AG09319 (cell line): ENCODE measurements around the gene TBC1D2B.

Experiments
- DNase-seq: peaks from one replicate; pipeline ENCODE4 v3.0.0-alpha.2; 2010; ENCODE audit warnings: low read depth; ENCODE audit errors: extremely low read depth
- CTCF ChIP-seq: IDR thresholded peaks from 2 replicates; pipeline ENCODE4 v1.5.1; 2011; ENCODE audit warnings: low read depth, mild to moderate bottlenecking, inconsistent platforms, low read length, moderate library complexity

TBC1D2B gene

GRCh38 chr15:78064544-78064943, 13.0 kb downstream of the TBC1D2B start:
- DNase-seq = no peak
- no peak for TF ChIP-seq CTCF

- DNase-seq = no peak
These were observed 13.5 kb downstream of the TBC1D2B start for GRCh38 chr15:78063970-78064385.

GRCh38 chr15:78063217-78063616, 14.3 kb downstream of the TBC1D2B start:
- DNase-seq = no peak
- no peak for TF ChIP-seq CTCF

More at GRCh38 chr15:78063970-78064385, 13.5 kb downstream of the TBC1D2B start:
- TF ChIP-seq CTCF = no peak

- no peak for DNase-seq
These were observed 15.5 kb downstream of the TBC1D2B start for GRCh38 chr15:78061963-78062427.

GRCh38 chr15:78060232-78060631, 17.3 kb downstream of the TBC1D2B start:
- TF ChIP-seq CTCF = no peak

More at GRCh38 chr15:78061963-78062427, 15.5 kb downstream of the TBC1D2B start:
- no peak for TF ChIP-seq CTCF

GRCh38 chr15:78059110-78059839, 18.2 kb downstream of the TBC1D2B start:
- DNase-seq = no peak
- no peak for TF ChIP-seq CTCF

More at GRCh38 chr15:78060232-78060631, 17.3 kb downstream of the TBC1D2B start:
- no peak for DNase-seq

- TF ChIP-seq CTCF = no peak
- no peak for DNase-seq
These were observed 19.0 kb downstream of the TBC1D2B start for GRCh38 chr15:78058401-78058935.
